Brain pericyte (primary cell): ENCODE measurements around the gene TOE1.

Experiments used
- DNase-seq: peaks from one replicate; pipeline ENCODE4 v3.0.0-alpha.2; 2012; ENCODE audit warnings: low read depth, low spot score

Gene TOE1

DNA sequence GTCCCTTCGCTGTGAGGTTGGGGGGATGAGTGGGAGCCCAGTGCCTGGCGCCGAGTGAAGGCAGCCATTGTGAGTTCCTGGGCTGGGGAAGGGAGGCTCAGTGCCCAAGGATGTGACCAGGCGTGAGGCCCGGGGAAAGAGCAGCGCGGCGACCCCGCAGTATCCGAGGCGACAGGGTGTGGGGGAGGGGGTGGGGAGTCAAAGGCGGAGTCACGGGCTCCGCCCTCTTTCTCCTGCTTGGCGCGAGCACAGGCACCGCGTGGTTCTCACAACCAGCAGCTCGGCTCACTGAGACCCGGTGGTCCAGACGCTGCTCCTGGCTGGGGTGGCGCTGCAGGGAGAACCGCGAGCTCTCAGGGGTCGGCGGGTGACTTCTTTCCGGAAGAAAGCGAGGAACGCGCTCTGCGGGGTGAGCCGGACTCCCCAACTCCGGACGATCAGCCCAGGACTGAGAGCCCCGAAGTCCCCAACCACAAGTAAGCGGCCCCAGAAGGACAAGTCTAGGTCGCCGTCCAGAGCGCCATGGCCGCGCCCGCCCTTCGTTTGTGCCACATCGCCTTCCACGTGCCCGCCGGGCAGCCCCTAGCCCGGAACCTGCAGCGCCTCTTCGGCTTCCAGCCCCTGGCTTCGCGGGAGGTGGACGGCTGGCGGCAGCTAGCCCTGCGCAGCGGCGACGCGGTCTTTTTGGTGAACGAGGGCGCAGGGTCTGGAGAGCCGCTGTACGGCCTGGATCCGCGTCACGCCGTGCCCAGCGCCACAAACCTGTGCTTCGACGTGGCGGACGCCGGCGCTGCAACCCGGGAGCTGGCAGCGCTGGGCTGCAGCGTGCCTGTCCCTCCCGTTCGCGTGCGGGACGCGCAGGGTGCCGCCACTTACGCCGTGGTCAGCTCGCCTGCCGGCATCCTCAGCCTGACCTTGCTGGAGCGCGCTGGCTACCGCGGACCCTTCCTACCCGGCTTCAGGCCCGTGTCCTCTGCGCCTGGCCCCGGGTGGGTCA is 13.0 kb upstream of the TOE1 start, which contains the start of gene HPDL:
HPDL (plus strand) TSS at position 269 of the 997 bp plus-strand sequence; CDS start at position 523, 254 bp downstream.
- DNase-seq = no peak

DNA sequence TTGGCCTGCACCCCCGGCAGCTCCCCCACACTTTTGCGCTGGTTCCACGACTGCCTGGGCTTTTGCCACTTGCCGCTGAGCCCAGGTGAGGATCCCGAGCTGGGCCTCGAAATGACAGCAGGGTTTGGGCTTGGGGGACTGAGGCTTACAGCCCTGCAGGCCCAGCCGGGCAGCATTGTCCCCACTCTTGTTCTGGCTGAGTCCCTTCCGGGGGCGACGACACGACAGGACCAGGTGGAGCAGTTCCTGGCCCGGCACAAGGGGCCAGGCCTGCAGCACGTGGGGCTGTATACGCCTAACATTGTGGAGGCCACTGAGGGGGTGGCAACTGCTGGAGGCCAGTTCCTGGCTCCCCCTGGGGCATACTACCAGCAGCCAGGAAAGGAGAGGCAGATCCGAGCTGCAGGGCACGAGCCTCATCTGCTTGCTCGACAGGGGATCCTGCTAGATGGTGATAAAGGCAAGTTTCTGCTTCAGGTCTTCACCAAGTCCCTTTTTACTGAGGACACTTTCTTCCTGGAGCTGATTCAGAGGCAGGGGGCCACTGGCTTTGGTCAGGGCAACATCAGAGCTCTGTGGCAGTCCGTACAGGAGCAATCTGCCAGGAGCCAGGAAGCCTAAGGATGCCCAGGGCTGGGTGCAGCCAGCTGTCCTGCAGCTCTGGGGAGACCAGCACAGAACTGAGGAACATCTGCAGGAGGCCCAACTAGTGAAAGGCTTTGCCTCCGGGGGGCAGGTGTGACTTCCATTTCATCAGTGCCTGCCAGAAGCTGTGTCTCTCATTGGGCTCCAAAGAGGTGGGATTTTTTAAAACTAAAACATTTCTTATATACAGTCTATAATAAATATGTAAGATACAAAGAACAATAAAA is 12.1 kb upstream of the TOE1 start:
- no peak for DNase-seq

DNA sequence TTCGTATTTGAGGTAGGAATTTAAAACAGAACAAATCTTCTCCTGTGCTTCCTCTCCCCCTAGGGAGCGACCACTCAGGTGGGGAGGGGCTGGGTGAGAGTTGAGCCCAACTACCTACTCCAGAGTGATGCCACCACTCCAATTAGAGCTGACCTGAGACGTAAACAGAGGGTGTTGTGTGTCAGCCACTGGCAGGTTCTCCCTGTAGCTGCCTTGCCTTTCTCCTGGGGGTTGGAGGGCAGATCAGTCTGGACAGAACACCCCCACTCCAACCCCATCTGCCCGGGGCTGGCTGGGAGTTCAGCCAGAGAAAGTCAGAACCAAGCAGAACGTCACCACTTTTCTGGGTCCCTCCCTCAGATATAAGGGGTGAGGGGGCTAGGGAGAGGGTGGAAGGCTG is 11.3 kb upstream of the TOE1 start:
- DNase-seq = no peak

DNA sequence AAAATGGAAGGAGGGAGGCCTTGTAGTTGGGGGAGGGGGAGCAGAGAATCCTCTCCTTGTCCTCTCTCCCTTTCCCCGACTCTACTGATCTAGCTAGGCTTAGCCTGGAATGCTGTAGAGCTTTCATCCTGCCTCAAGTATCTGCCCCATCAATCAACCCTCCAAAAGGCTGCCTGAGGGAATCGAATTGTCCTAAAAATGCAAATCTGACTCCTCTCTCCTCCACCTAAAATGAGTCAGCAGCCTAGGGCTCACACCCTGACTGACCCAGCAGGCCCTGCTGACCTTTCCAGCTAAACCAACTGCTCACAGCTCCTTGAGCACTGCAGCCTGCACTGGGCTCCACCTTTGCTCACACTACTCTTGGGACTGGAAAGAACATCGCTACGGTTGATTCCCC is 10.5 kb upstream of the TOE1 start:
- DNase-seq = no peak

DNA sequence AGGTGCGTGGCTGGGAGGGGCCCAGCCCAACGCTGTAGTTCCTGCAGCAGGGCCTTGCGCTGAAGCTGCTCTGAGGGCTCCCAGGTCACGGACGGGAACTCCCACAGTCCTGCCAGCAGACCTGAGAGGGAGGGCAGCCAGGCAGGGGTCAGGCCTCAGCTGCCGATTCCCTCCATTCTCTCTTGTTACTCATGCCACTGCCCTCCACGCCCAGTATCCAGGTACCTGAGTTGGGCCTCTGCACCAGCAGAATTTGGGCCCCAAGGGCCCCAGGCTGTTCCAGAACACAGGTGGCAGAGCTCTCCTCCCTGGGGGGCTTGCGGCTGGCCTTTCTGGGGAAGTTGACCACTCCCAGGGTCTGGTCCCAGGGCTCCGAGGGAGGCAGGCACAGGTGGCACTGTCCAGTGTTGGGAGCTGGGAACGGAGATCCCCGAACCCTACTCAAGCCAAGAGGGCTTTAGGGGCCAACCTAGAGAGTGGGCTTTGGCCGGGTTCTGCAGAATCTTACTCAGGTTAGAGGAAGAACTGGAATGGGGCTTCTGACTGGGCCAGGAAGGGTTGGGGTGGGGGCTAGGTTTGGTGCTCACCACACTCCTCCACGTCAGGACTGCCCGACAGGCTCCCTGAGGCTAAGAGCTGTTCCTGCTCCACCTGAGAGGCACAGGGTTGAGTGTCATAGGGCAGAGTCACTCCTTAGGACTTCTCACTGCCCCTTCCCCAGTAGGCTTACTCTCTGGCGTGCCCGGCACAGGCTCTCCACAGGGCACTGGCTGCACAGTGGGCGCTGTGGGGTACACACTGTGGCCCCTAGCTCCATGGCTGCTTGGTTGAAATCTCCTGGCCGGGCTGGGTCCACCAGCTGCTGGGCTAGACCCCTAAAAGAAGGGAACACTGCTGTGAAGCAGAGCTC is 8.3 kb upstream of the TOE1 start:
- DNase-seq = no peak

DNA sequence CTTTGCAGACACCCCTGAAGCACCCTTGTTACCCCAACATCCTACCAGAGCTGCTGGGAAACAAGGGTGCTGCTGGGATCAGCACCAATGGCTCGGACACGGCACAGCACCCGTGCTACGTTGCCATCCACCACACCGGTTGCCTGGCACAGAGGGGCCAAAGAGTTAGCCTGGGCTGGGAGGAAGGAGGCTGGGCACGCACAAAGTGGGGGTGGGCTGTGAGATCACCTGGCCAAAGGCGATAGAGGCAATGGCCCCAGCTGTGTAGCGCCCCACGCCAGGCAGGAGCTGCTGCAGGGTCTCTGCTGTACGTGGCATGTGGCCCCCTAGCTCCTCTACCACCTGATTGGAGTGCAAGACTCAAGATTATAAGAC is 7.6 kb upstream of the TOE1 start:
- no peak for DNase-seq

DNA sequence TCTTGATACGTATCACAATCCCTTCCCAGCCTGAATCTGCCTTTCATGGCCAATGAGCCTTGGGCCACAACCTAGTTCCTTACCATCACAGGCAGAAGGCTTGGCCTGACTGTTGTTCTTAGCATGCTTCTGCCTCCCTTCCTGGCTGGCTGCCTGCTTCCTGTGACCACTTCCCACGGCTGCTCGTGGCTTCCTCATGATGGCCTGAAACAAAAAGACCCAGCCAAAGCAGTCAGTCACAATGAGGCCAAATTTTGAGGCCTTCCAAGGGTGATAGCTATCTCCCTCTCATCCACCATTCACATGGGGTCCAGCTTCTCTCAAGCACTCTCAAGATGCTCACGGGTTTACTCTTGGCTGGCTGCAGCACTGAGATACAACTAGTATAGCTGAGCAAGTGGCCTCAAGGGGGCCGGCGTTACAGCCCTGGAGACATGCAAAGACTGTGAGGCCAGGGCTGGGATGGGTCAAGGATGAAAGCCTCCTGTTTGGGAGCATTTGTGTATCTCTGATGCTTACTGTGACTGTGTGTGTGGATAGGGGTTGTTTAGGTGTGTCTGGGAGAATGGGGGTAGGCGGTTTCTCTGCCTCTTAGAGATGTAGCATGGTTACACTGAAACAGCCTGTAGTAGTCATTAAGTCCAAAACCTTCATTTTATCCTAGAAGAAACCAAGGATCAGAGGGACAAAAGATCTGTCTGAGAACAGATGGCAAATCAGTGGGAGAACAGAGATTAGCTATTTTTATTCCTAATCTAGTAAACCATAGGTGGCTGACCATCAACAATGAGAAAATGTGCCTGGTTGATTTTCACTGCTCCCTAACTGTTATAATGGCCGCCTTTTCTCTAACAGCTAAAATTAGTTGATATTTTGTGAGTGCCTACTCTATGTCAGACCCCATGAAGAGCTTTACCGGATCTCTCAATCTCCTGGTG is 5.4 kb upstream of the TOE1 start:
- DNase-seq = no peak

DNA sequence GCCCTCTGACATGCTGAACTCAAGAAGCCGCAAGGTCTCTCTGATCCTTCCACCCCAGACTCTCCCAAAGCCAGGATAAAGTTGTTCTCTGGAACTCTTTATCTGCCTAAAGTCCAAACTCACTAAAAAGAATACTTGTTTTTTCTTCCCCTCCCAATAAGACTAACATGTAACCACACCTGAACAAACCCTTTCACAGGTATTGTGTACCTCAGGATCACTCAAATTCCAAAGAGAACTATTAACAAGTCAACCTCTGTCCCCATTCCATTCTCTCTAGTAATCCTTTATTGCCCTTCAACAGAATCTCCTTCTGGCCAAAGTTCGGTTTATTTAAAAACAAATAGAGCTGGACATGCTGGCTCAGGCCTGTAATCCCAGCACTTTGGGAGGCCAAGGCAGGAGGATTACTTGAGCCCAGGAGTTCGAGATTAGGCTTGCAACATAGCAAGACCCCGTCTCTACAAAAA is 4.1 kb upstream of the TOE1 start:
- DNase-seq = no peak

DNA sequence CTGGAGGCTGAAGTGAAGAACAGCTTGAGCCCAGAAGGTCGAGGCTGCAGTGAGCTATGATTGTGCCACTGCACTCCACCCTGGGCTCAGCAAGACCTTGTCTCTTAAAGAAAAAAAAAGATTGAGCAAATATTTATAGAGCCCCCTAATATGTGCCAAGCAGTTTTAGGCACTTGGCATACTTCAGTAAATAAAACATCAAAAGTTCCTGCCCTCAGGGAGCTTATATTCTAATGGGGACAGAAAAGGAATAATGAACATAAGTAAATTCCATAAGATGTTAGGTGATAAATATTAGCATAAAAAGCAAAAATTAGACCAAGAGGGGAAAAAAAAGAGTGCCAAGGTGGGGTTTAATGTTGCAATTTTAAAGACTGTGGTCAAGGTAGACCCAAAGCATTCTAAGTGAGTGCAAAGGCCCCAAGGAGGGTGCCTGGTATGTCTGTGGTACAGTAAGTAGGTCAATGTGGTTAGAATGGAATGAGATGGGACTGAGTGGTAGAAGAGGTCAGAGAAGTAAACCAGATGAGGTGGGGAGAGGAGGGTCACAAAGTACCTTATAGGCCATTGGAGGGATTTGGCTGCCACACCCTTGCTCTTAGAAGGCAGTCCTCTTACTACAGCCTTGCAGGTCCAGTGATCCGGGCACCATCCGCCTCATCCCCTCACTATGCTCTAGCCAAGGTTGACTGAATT is 2.2 kb upstream of the TOE1 start:
- no peak for DNase-seq

DNA sequence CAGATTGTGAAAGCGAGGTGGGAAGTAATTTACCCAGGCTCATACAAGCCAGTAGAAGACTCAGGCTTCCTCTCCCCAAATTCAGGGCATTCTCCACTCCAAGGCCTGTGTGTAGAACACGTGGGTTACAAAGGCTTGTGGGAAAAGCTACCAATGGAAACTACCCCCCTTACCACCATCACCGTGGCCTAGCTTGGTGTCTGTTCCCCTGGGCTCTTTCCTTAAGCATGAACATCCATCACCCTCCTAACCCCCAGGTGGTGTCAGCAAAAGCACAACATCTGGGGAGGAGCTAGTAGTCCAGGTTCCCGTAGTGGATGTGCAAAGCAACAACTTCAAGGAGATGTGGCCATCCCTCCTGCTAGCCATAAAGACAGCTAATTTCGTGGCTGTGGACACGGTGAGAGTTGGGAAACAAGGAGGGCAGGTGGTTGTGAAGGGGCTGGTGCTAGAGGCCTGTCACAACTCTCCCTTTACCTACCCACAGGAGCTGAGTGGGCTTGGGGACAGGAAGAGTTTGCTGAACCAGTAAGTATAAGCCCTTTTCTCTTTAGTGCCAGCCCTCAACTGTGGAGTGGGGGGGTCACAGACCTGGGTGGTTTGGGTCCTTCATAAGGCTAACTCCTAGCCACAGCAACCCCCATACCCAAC is 971 bp downstream of the TOE1 start:
- DNase-seq = no peak

DNA sequence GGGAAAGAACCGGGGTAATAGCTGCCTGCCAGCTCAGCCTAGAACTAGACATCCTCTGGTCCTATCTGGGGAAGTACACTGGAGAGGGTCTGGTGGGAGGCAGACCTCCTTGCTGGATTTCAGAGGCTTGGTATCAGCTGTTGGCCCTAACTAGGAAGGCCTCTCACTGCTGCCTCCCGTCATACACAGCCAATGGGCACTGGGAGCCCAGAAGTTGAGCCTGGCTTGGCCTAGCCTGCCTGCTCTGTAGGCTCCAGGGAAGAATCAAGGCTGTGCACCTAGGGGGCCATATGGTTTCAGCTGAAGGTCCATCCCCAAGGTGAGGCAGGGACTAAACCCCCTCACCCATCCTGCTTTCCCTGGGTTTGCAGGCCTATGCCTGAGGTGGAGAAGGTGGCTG is 4.5 kb downstream of the TOE1 start:
- DNase-seq = no peak

DNA sequence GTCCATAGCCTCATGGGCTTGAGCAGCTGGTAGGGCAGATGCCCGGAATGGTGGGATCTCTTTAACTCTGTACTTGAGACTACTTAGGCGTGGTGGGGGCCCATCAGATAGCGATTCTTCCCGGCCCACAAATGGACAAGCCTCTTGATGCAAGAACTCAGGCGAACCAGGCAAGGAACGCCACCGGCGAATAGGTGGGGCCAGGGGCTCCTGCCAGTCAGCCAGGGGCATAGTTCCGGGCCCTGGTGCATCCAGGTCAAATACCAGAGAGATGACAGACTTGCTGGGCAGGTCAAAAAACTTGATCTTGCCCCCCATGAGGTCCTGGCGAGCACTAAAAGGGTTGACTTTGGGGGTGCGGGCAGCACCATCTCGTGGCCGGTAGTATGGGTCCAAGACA is 5.0 kb downstream of the TOE1 start:
- DNase-seq = no peak

DNA sequence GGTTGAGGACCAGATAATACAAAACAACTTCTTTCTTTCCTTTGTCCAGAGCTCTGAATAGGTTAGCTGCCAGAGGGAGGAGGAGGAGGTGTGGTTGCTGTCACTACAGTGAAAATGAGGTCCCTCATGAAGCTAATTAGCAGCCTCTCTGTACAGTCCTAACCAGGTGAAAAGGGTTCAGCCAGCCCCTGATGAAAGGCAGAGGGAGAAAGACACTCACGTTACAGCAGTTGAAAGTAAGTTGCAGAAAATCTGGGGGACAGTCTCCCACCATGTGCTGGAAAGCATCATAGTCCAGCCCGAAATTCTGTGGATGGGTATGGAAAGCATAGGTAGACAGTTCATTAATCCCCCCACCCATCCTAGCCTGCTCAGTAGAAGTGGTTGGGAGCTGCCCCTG is 6.5 kb downstream of the TOE1 start:
- no peak for DNase-seq

DNA sequence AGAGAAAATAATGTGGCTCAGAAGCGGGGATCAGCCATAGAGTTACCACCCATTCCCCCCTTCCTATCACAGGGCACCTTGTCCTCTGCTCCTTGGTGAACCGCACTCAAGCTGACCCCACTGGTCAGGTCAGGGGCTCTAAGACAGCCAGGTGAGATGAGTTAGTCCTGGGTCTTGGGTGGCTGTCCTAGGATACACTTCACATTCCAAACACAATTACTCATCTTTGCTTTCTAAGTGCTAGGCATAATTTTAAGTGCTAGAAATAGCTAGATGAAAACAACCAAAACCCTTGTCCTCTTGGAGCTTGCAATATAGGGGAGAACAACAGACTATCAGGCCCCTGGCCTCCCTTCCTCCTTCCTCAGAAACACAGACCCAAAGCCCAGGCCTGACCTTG is 8.1 kb downstream of the TOE1 start:
- no peak for DNase-seq

DNA sequence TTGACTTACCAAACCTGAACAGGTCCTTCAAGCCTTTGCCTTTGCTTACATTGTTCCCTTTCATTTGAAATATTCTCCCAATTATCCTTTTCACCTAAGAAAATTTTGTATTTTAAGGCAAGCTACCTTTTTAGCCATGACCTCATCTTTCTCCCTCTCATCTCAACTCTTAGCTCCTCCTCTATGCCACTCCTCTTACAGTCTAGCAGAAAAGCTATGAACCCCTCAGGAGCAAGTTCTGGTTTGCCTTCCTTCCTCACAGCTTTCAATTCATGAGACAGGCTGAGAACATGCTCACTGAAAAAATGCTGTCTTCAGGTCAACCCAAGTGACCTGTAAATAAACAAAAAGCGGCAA is 8.6 kb downstream of the TOE1 start:
- no peak for DNase-seq

DNA sequence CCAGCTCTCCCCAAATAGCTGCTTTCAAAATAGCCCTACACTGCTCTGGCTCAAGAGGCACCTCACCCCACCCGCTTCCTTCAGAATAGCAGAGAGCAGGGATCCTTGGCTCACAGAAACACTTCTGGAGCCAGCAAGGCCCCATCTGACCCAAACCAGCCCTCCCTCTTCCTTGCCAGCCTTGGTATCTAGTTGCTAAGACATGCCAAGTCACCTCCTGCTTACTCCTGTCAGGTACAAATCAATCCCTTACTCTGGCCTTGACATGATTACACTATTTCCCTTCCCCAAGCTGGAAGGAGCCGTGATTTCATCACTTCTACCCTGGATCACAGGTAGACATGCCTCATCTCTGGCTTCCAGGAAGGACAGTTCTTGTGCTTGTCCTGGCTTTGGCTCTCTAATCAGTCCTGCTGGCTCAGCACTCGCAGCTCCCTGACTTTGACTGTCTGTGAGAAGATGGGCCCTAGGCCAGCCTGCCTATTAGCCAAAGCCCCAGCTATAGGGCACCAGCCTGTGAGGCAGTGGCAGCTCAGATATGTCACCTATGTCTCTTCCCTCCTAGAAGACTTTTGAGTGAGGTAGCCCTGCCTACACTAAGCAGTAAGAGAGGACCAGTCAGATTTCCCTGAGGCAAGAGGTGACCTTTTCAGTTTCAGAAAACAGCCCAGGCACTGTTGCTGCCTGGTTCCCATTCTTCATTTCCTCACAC is 9.2 kb downstream of the TOE1 start:
- no peak for DNase-seq

DNA sequence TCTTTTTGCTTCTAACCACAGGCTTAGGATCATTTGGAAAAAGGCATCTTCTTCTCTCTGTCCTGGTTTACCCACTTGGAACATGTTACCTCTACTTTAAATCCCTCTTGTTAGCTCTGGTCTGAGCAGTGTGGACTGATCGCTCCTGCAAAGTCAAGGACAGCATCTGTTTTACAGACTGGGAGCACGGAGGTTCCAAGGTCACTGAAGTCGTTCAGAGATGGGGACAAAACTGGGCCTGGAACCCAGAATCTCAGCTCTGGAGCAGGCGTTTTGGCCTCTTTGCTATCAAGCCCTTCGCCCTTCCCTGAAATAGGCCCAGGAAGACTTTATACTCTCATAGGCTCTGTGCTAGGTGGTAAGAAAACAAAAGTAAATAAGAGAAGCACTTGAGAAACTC is 11.5 kb downstream of the TOE1 start:
- no peak for DNase-seq

DNA sequence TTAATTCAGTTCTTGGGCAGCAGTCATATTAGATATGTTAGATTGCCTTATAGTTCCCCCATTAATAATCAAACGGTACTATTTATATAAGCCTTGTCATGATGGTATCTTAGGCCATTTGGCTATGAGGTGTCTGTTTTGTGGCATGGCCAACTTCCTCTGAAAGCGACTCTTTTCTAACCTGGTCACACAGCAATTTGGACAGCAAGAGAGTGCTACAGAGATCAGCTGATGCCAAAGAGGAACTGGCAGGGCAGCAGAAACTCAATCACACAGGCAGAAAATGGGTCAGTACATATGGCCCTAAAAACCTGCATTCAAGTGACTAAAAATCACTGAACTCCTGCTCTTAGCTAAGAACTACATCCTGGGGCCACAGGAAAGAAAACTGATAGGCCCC is 13.7 kb downstream of the TOE1 start:
- DNase-seq = no peak

DNA sequence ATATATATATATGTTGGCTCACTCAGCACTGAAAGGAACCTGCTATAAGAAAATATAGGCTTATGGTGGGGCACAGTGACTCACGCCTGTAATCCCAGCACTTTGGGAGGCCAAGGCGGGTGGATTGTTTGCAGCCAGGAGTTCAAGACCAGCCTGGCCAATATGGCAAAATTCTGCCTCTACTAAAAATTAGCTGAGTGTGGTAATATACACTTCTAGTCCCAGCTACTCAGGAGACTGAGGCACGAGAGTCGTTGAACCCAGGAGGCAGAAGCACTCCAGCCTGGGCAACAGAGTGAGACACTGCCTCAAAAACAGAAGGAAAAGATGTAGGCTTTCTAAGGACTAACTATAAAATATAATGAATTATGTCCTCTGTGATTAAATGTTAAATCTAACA is 14.9 kb downstream of the TOE1 start:
- no peak for DNase-seq
